NCI-H2107 (cell line): ENCODE measurements around the gene NR1H2.

Source experiments
- DNase-seq: peaks from one replicate; lab custom pipeline; 2025; lab: John Stamatoyannopoulos, UW

Gene NR1H2

GRCh38 chr19:50402544-50403301 lies 26.5 kb downstream of the NR1H2 start:
- DNase-seq, result no peak

GRCh38 chr19:50406156-50406820 lies 30.0 kb downstream of the NR1H2 start:
- DNase-seq, result no peak

- DNase-seq, result no peak
These were observed 30.6 kb downstream of the NR1H2 start for GRCh38 chr19:50406829-50407228.

- DNase-seq, result no peak
These were observed 33.1 kb downstream of the NR1H2 start for GRCh38 chr19:50409347-50409746.

GRCh38 chr19:50410109-50410508 lies 33.9 kb downstream of the NR1H2 start:
- DNase-seq, result no peak

- DNase-seq, result no peak
These were observed 36.2 kb downstream of the NR1H2 start for GRCh38 chr19:50412419-50412818.

- no peak for DNase-seq
These were observed 36.8 kb downstream of the NR1H2 start for GRCh38 chr19:50413096-50413495.

- no peak for DNase-seq
These were observed 37.3 kb downstream of the NR1H2 start for GRCh38 chr19:50413531-50413930.

GRCh38 chr19:50414864-50415660 lies 38.8 kb downstream of the NR1H2 start:
- DNase-seq, result no peak

- DNase-seq, result no peak
These were observed 39.4 kb downstream of the NR1H2 start for GRCh38 chr19:50415661-50416033.

- DNase-seq, result no peak
These were observed 40.0 kb downstream of the NR1H2 start for GRCh38 chr19:50416034-50416977.

GRCh38 chr19:50417111-50418081 lies 41.1 kb downstream of the NR1H2 start:
- no peak for DNase-seq

- DNase-seq, result no peak
These were observed 42.1 kb downstream of the NR1H2 start, which contains the start of gene SPIB for GRCh38 chr19:50418176-50419021. Gene SPIB, plus strand, starts transcription at chr19:50418938. Its CDS starts 25 bp downstream, at chr19:50418963.

GRCh38 chr19:50419022-50419579 lies 42.8 kb downstream of the NR1H2 start:
- no peak for DNase-seq

GRCh38 chr19:50419580-50420035 lies 43.4 kb downstream of the NR1H2 start:
- DNase-seq, result no peak

GRCh38 chr19:50420127-50420526 lies 43.9 kb downstream of the NR1H2 start:
- no peak for DNase-seq

- DNase-seq, result no peak
These were observed 44.6 kb downstream of the NR1H2 start for GRCh38 chr19:50420808-50421207.

- no peak for DNase-seq
These were observed 46.4 kb downstream of the NR1H2 start for GRCh38 chr19:50422397-50423278.
